SK-N-SH (cell line): ENCODE results near the gene ATF4. TPM values are rescaled to one million over a fixed set of nuclear protein-coding genes. Genes with fewer than 3 reads are reported as not detected.

Experiments
- CTCF ChIA-PET: fragments of 300-600, 350-600 bp; formaldehyde crosslinking; extraction: SDS; loops from one replicate; lab custom pipeline; 2021; lab: Yijun Ruan, JAX
- POLR2A ChIA-PET: fragments of 350-600 bp; sonication (Branson Sonifier 250); formaldehyde crosslinking; extraction: SDS; loops from one replicate; lab custom pipeline; 2020; ENCODE audit warnings: antibody characterized with exemption, inconsistent platforms; lab: Yijun Ruan, JAX
- DNase-seq: peaks from one replicate; pipeline ENCODE4 v3.0.0; 2012
- H2AFZ ChIP-seq: fragments of 200-600 bp; sonication (generic); 2 replicates; pipeline ENCODE4 v1.8.1; 2016; ENCODE audit warnings: antibody characterized with exemption, mild to moderate bottlenecking, low read depth
- H3F3A ChIP-seq: fragments of 200-600 bp; sonication (generic); replicated peaks from 2 replicates; pipeline ENCODE3; 2016; ENCODE audit warnings: antibody characterized with exemption, mild to moderate bottlenecking; ENCODE audit not compliant: insufficient read depth
- H3K27ac ChIP-seq, 2 experiments: fragments of 200-500 bp in 1 of 2; fragments of 200-600 bp in 1 of 2; sonication (Bioruptor generic) in 1 of 2; sonication (generic), shearing (Covaris generic) in 1 of 2; 2 replicates each; pipeline versions ENCODE4 v1.5.1 to v1.6.1; 2014 to 2016; ENCODE audit warnings: low read depth in 2 of 2, inconsistent platforms in 1 of 2, low read length in 1 of 2, mild to moderate bottlenecking in 1 of 2, mixed read lengths in 1 of 2
- H3K27me3 ChIP-seq: fragments of 200-600 bp; sonication (generic), shearing (Covaris generic); 2 replicates; pipeline ENCODE4 v1.6.1; 2016; ENCODE audit warnings: mixed run types; ENCODE audit not compliant: insufficient read depth
- H3K36me3 ChIP-seq, 2 experiments: fragments of 200-500 bp in 1 of 2; fragments of 200-600 bp in 1 of 2; sonication (Bioruptor generic) in 1 of 2; sonication (generic) in 1 of 2; replicated peaks in 1 of 2; 2 replicates each; pipeline versions ENCODE3 to v1.5.1; 2014 to 2016; ENCODE audit warnings: low read length in 1 of 2, mild to moderate bottlenecking in 1 of 2; ENCODE audit not compliant: insufficient read depth in 2 of 2, control insufficient read depth in 1 of 2
- H3K4me1 ChIP-seq, 2 experiments: fragments of 200-500 bp in 1 of 2; fragments of 200-600 bp in 1 of 2; sonication (Bioruptor generic) in 1 of 2; sonication (generic), shearing (Covaris generic) in 1 of 2; 2 replicates each; pipeline versions ENCODE4 v1.5.1 to v1.6.1; 2014 to 2016; ENCODE audit warnings: low read depth in 1 of 2, low read length in 1 of 2, mixed run types in 1 of 2; ENCODE audit not compliant: insufficient read depth in 2 of 2, control insufficient read depth in 1 of 2
- H3K4me2 ChIP-seq: fragments of 200-600 bp; sonication (generic), shearing (Covaris generic); 2 replicates; pipeline ENCODE4 v1.6.1; 2017; ENCODE audit warnings: mixed run types
- H3K4me3 ChIP-seq, 2 experiments: fragments of 200-500 bp in 1 of 2; fragments of 200-600 bp in 1 of 2; sonication (Bioruptor generic) in 1 of 2; sonication (generic), shearing (Covaris generic) in 1 of 2; 2 replicates each; pipeline versions ENCODE4 v1.5.1 to v1.8.1; 2014 to 2016; ENCODE audit warnings: low read depth in 2 of 2, inconsistent platforms in 1 of 2, low read length in 1 of 2, mild to moderate bottlenecking in 1 of 2, mixed read lengths in 1 of 2, moderate library complexity in 1 of 2
- H3K79me2 ChIP-seq: fragments of 200-600 bp; sonication (generic); 2 replicates; pipeline ENCODE4 v1.8.1; 2017; ENCODE audit warnings: mild to moderate bottlenecking; ENCODE audit not compliant: insufficient read depth
- H3K9ac ChIP-seq: fragments of 200-600 bp; sonication (generic); 2 replicates; pipeline ENCODE4 v1.6.1; 2017; ENCODE audit warnings: mixed run types
- H3K9me2 ChIP-seq: fragments of 200-600 bp; sonication (generic); 2 replicates; pipeline ENCODE4 v1.6.1; 2017; ENCODE audit warnings: mixed run types
- H3K9me3 ChIP-seq: fragments of 200-600 bp; sonication (generic); 2 replicates; pipeline ENCODE4 v1.6.1; 2017; ENCODE audit warnings: mixed run types, mild to moderate bottlenecking, moderate library complexity
- H4K20me1 ChIP-seq: fragments of 200-600 bp; sonication (generic); 2 replicates; pipeline ENCODE4 v1.6.1; 2017; ENCODE audit warnings: mild to moderate bottlenecking, mixed run types; ENCODE audit not compliant: insufficient read depth
- ELF1 ChIP-seq: IDR thresholded peaks from 2 replicates; pipeline ENCODE4 v1.4.0; 2012
- EP300 ChIP-seq, 2 experiments: IDR thresholded peaks; 2 replicates each; pipeline versions ENCODE4 v1.4.0 to v1.6.1; 2012; ENCODE audit warnings: borderline replicate concordance in 1 of 2, low read depth in 1 of 2, low read length in 1 of 2
- EZH2phosphoT487 ChIP-seq: fragments of 200-600 bp; sonication (generic); IDR thresholded peaks from 2 replicates; pipeline ENCODE4 v1.6.1; 2017; ENCODE audit warnings: low read depth, mixed run types, mild to moderate bottlenecking, antibody characterized with exemption, moderate library complexity, borderline replicate concordance
- FOXJ3 ChIP-seq: sonication (generic); formaldehyde crosslinking; IDR thresholded peaks from 2 replicates; pipeline ENCODE4 v1.5.1; 2020; ENCODE audit warnings: mild to moderate bottlenecking, missing genetic modification reagents
- FOXM1 ChIP-seq: IDR thresholded peaks from 2 replicates; pipeline ENCODE4 v1.4.0; 2012; ENCODE audit warnings: low read depth, mild to moderate bottlenecking
- IRF3 ChIP-seq: fragments of 150-350 bp; IDR thresholded peaks from 2 replicates; pipeline ENCODE4 v1.6.1; 2016; ENCODE audit warnings: mild to moderate bottlenecking, low read depth, low read length
- NRF1 ChIP-seq: IDR thresholded peaks from 2 replicates; pipeline ENCODE4 v1.6.1; 2012; ENCODE audit warnings: low read depth, mild to moderate bottlenecking, low read length
- PBX3 ChIP-seq: IDR thresholded peaks from 2 replicates; pipeline ENCODE4; 2012
- POLR2AphosphoS5 ChIP-seq: IDR thresholded peaks from 2 replicates; pipeline ENCODE4 v1.6.1; 2012; ENCODE audit warnings: low read depth, low read length
- RCOR1 ChIP-seq: fragments of 150-350 bp; IDR thresholded peaks from 2 replicates; pipeline ENCODE4 v1.6.1; 2017; ENCODE audit warnings: antibody characterized with exemption, low read length
- RFX5 ChIP-seq: IDR thresholded peaks from 2 replicates; pipeline ENCODE4 v1.6.1; 2012; ENCODE audit warnings: mild to moderate bottlenecking, improper control_type of control experiment, low read length
- RXRA ChIP-seq: IDR thresholded peaks from 2 replicates; pipeline ENCODE4 v1.4.0; 2012; ENCODE audit warnings: low read depth, mild to moderate bottlenecking, borderline replicate concordance
- SMC3 ChIP-seq: IDR thresholded peaks from 2 replicates; pipeline ENCODE4 v1.6.1; 2012; ENCODE audit warnings: low read depth, low read length, improper control_type of control experiment
- TAF1 ChIP-seq: IDR thresholded peaks from 2 replicates; pipeline ENCODE4 v1.6.1; 2012; ENCODE audit warnings: low read depth, mild to moderate bottlenecking, low read length, moderate library complexity, borderline replicate concordance
- TCF12 ChIP-seq: IDR thresholded peaks from 2 replicates; pipeline ENCODE4 v1.4.0; 2012
- TEAD4 ChIP-seq: IDR thresholded peaks from 2 replicates; pipeline ENCODE4 v1.4.0; 2012; ENCODE audit warnings: mild to moderate bottlenecking, borderline replicate concordance; ENCODE audit not compliant: insufficient read depth
- USF2 ChIP-seq: fragments of 150-350 bp; IDR thresholded peaks from 2 replicates; pipeline ENCODE4 v1.6.1; 2017; ENCODE audit warnings: antibody characterized with exemption, low read length, low read depth, borderline replicate concordance
- WGBS: methylation state at CpG from one replicate; pipeline ENCODE4 v1.1.6; 2017; ENCODE audit warnings: low lambda C conversion rate; 5-methylcytosine and 5-hydroxymethylcytosine counted together
- polyA plus RNA-seq, 3 experiments: library from polyadenylated mRNA; depleted of rRNA; stranded (reverse); fragments of >200 nt; gene quantifications; 2 replicates each; pipeline ENCODE4 v1.2.3, GENCODE V29; 2012

Gene ATF4
- polyA plus RNA-seq, 1 of the 3 experiments (the other 2 are of a cell fraction): 375 TPM

GRCh38 chr22:39474351-39475111 is 45.8 kb upstream of the ATF4 start:
- Histone ChIP-seq H3K36me3 (no peaks in the 10 kb centered on the region), H3K4me2 (no peak overlapping the region), H2AFZ (no peak overlapping the region), H3K9me3 (no peaks in the 10 kb centered on the region), H3K4me1 (peaks cover 8 to 54% of the 10 kb centered on the region in 2 experiments; a peak in 3 of 4 replicates), H3K9me2 (no peaks in the 10 kb centered on the region), H4K20me1 (no peaks in the 10 kb centered on the region), H3K9ac (no peak overlapping the region), H3K79me2 (no peaks in the 10 kb centered on the region), H3F3A (no peaks in the 10 kb centered on the region), H3K27me3 (no peaks in the 10 kb centered on the region), H3K4me3 (no peak overlapping the region), H3K27ac (no peak overlapping the region; a peak in 1 of 4 replicates)
- WGBS: 67% methylated on average over 1 of the region's 11 CpGs
- ChIA-PET POLR2A (no interaction called here), CTCF (interaction anchor here (1.0 to 1.4 kb wide), 2 partner anchors 16 to 19 kb away, joined by 3 to 5 read pairs; no protein-coding TSS in a partner anchor)
- TF ChIP-seq USF2: no peak
- TF ChIP-seq FOXJ3 (CRISPR knock-in tag): no peak
- no peak for TF ChIP-seq ELF1
- TF ChIP-seq TCF12: no peak
- no peak for TF ChIP-seq PBX3
- TF ChIP-seq POLR2AphosphoS5: no peak
- TF ChIP-seq NRF1: no peak
- TF ChIP-seq SMC3: no peak
- no peak for TF ChIP-seq RFX5
- no peak for TF ChIP-seq RCOR1
- TF ChIP-seq, all 33 proteins: peak for 0
- DNase-seq: peak; percentile 70

GRCh38 chr22:39475337-39475736 is 45.0 kb upstream of the ATF4 start:
- peaks cover 8 to 46% of the 10 kb centered on the region in 2 experiments; a peak in 3 of 4 replicates for H3K4me1 ChIP-seq
- no peaks in the 10 kb centered on the region for H3F3A ChIP-seq
- POLR2A ChIA-PET: no interaction called here
- no peak overlapping the region for H3K4me3 ChIP-seq
- H3K4me2 ChIP-seq: no peak overlapping the region
- H4K20me1 ChIP-seq: no peaks in the 10 kb centered on the region
- no peaks in the 10 kb centered on the region for H3K36me3 ChIP-seq
- no peak overlapping the region for H2AFZ ChIP-seq
- TF ChIP-seq FOXJ3 (CRISPR knock-in tag) (no peak), FOXM1 (no peak), EP300 (IDR thresholded peaks at IDR 0.05; ENCODE audit: borderline replicate concordance in 1 of 2, low read depth in 1 of 2, low read length in 1 of 2) (no peak), RFX5 (no peak), TEAD4 (no peak), EZH2phosphoT487 (no peak), IRF3 (no peak), TAF1 (no peak), RXRA (no peak)
- TF ChIP-seq, all 33 proteins: peak for 0
- DNase-seq: peak; percentile 36
- CTCF ChIA-PET: interaction anchor here (1.0 to 1.4 kb wide), 3 partner anchors 15 to 48 kb away, joined by 3 to 5 read pairs (median 3); no protein-coding TSS in a partner anchor
- Histone ChIP-seq H3K27me3 (no peaks in the 10 kb centered on the region), H3K9me2 (no peaks in the 10 kb centered on the region), H3K9ac (no peak overlapping the region), H3K79me2 (no peaks in the 10 kb centered on the region), H3K27ac (no peak overlapping the region), H3K9me3 (no peaks in the 10 kb centered on the region)
- 53% methylated on average over 4 of the region's 9 CpGs for WGBS
